Liver (tissue), 9 donors: ENCODE results near the gene ATOH7. TPM values are rescaled to one million over a fixed set of nuclear protein-coding genes. Genes with fewer than 3 reads are reported as not detected.

Source experiments
- DNase-seq: peaks from one replicate; pipeline ENCODE4 v3.0.0-alpha.2; 2017; ENCODE audit warnings: low spot score
- H3K27ac ChIP-seq, 2 donors: one replicate each; pipeline ENCODE4 v1.7.0; 2013; ENCODE audit warnings: inconsistent platforms in 2 of 2, low read length in 2 of 2, control low read depth in 1 of 2, low read depth in 1 of 2, mild to moderate bottlenecking in 1 of 2
- H3K27me3 ChIP-seq, 4 donors: one replicate each; pipeline versions ENCODE4 v1.6.1 to v1.7.0; 2013; ENCODE audit warnings: low read length in 3 of 4, inconsistent platforms in 1 of 4, mild to moderate bottlenecking in 1 of 4, moderate library complexity in 1 of 4; ENCODE audit not compliant: control insufficient read depth in 4 of 4, insufficient read depth in 4 of 4
- H3K36me3 ChIP-seq, 4 donors: one replicate each; pipeline versions ENCODE4 v1.6.1 to v1.7.0; 2013; ENCODE audit warnings: low read length in 3 of 4, mild to moderate bottlenecking in 3 of 4, low read depth in 1 of 4, moderate library complexity in 1 of 4; ENCODE audit not compliant: control insufficient read depth in 4 of 4, insufficient read depth in 3 of 4
- H3K4me1 ChIP-seq, 4 donors: one replicate each; pipeline versions ENCODE4 v1.6.1 to v1.7.0; 2013; ENCODE audit warnings: low read length in 3 of 4, mild to moderate bottlenecking in 3 of 4, moderate library complexity in 1 of 4; ENCODE audit not compliant: control insufficient read depth in 4 of 4, insufficient read depth in 4 of 4
- H3K4me3 ChIP-seq, 3 donors: one replicate each; pipeline versions ENCODE4 v1.6.1 to v1.7.0; 2013; ENCODE audit warnings: low read length in 3 of 3, control low read depth in 1 of 3, low read depth in 1 of 3, mild to moderate bottlenecking in 1 of 3
- H3K9ac ChIP-seq, 2 donors: one replicate each; pipeline ENCODE4 v1.7.0; 2013; ENCODE audit warnings: low read length in 2 of 2, mild to moderate bottlenecking in 2 of 2, moderate library complexity in 2 of 2, control low read depth in 1 of 2, low read depth in 1 of 2
- H3K9me3 ChIP-seq, 4 donors: one replicate each; pipeline versions ENCODE4 v1.6.1 to v1.7.0; 2013; ENCODE audit warnings: low read length in 3 of 4; ENCODE audit not compliant: control insufficient read depth in 4 of 4
- ATF3 ChIP-seq: IDR thresholded peaks from 2 replicates; pipeline ENCODE4 v1.6.1; 2016; ENCODE audit warnings: antibody characterized with exemption
- CTCF ChIP-seq: fragments of 150-350 bp; IDR thresholded peaks from 2 replicates; pipeline ENCODE4 v1.5.1; 2017; ENCODE audit warnings: improper control_type of control experiment, low read depth, low read length; ENCODE audit not compliant: missing input control
- EGR1 ChIP-seq, 2 donors: IDR thresholded peaks; 2 replicates each; pipeline ENCODE4 v1.6.1; 2016 to 2018; ENCODE audit warnings: antibody characterized with exemption in 2 of 2, low read depth in 2 of 2
- FOXA1 ChIP-seq: IDR thresholded peaks from 2 replicates; pipeline ENCODE4 v1.6.1; 2016; ENCODE audit warnings: antibody characterized with exemption
- FOXA2 ChIP-seq: IDR thresholded peaks from 2 replicates; pipeline ENCODE4 v1.6.1; 2016; ENCODE audit warnings: antibody characterized with exemption
- GABPA ChIP-seq, 2 donors: IDR thresholded peaks in 1 of 2; conservative IDR thresholded peaks in 1 of 2; 2 replicates each; pipeline ENCODE4 v1.6.1; 2016; ENCODE audit warnings: antibody characterized with exemption in 2 of 2, mild to moderate bottlenecking in 1 of 2, moderate library complexity in 1 of 2
- HNF4A ChIP-seq, 2 donors: conservative IDR thresholded peaks; 2 replicates each; pipeline ENCODE4 v1.6.1; 2016; ENCODE audit warnings: antibody characterized with exemption in 2 of 2, mild to moderate bottlenecking in 2 of 2
- HNF4G ChIP-seq: IDR thresholded peaks from 2 replicates; pipeline ENCODE4 v1.6.1; 2016; ENCODE audit warnings: antibody characterized with exemption
- JUND ChIP-seq, 2 donors: IDR thresholded peaks; 2 replicates each; pipeline ENCODE4 v1.6.1; 2016; ENCODE audit warnings: antibody characterized with exemption in 2 of 2
- MAX ChIP-seq: IDR thresholded peaks from 2 replicates; pipeline ENCODE4 v1.6.1; 2016; ENCODE audit warnings: antibody characterized with exemption
- NR2F2 ChIP-seq: IDR thresholded peaks from 2 replicates; pipeline ENCODE4 v1.6.1; 2016; ENCODE audit warnings: antibody characterized with exemption
- RAD21 ChIP-seq, 2 donors: IDR thresholded peaks; 2 replicates each; pipeline ENCODE4 v1.6.1; 2016; ENCODE audit warnings: antibody characterized with exemption in 2 of 2, mild to moderate bottlenecking in 2 of 2
- RXRA ChIP-seq, 2 donors: IDR thresholded peaks; 2 replicates each; pipeline ENCODE4 v1.6.1; 2017 to 2018; ENCODE audit warnings: antibody characterized with exemption in 2 of 2, mild to moderate bottlenecking in 1 of 2
- SP1 ChIP-seq: IDR thresholded peaks from 2 replicates; pipeline ENCODE4 v1.6.1; 2018; ENCODE audit warnings: antibody characterized with exemption, mild to moderate bottlenecking
- TAF1 ChIP-seq: conservative IDR thresholded peaks from 2 replicates; pipeline ENCODE4 v1.6.1; 2016; ENCODE audit warnings: antibody characterized with exemption, mild to moderate bottlenecking
- YY1 ChIP-seq: IDR thresholded peaks from 2 replicates; pipeline ENCODE4 v1.6.1; 2016; ENCODE audit warnings: antibody characterized with exemption, mild to moderate bottlenecking
- ZBTB33 ChIP-seq: IDR thresholded peaks from 2 replicates; pipeline ENCODE4 v1.6.1; 2016; ENCODE audit warnings: antibody characterized with exemption
- WGBS: extraction: QIAGEN DNeasy Blood & Tissue Kit; methylation state at CpG from one replicate; pipeline ENCODE4 v1.1.7; 2013; 5-methylcytosine and 5-hydroxymethylcytosine counted together
- polyA plus RNA-seq, 2 donors: library from polyadenylated mRNA; stranded (reverse) in 1 of 2; unstranded in 1 of 2; fragments of 200-250 nt in 1 of 2; fragments of >200 nt in 1 of 2; fragmentation: Nextera tagmentation in 1 of 2; extraction: Ambion mirVana in 1 of 2; gene quantifications; one replicate each; pipeline versions ENCODE4 v1.2.1 to v1.2.3, GENCODE V29; 2013 to 2015
- total RNA-seq, 2 donors: library from RNA; depleted of rRNA; stranded (reverse); fragments of >200 nt; gene quantifications; one replicate each; pipeline ENCODE4 v1.2.3, GENCODE V29; 2014
- donor health status: healthy.
- donor health status: healthy.
- donor health status: healthy.
- donor health status: healthy.
- donor health status: healthy.

The ATOH7 gene
- total and polyA plus RNA-seq, 4 donors = 0.14 to 0.33 TPM; not detected in 2

- Histone ChIP-seq H3K4me3 (no peak overlapping the region), H3K27ac (no peak overlapping the region), H3K9ac (no peak overlapping the region), H3K36me3 (no peaks in the 10 kb centered on the region), H3K9me3 (no peaks in the 10 kb centered on the region), H3K4me1 (no peaks in the 10 kb centered on the region), H3K27me3 (no peaks in the 10 kb centered on the region)
- 88% methylated on average over 3 of the region's 3 CpGs for WGBS
- TF ChIP-seq RAD21 (IDR thresholded peaks at IDR 0.05) (peak in 1 of 2 donors; percentile 19), SP1 (no peak), EGR1 (IDR thresholded peaks at IDR 0.05; ENCODE audit: low read depth in 2 of 2) (no peak)
- no peak for DNase-seq
These were observed 8.3 kb downstream of the ATOH7 start for GRCh38 chr10:68223535-68224165.

GRCh38 chr10:68222391-68222790 is 9.5 kb downstream of the ATOH7 start:
- H3K9me3 ChIP-seq = no peaks in the 10 kb centered on the region
- H3K36me3 ChIP-seq = no peaks in the 10 kb centered on the region
- no peak overlapping the region for H3K4me3 ChIP-seq
- H3K27me3 ChIP-seq = no peaks in the 10 kb centered on the region
- no peak overlapping the region for H3K9ac ChIP-seq
- TF ChIP-seq GABPA (IDR thresholded peaks at IDR 0.05 in 1 of 2, conservative IDR thresholded peaks at IDR 0.05 in 1 of 2) (no peak), HNF4A (conservative IDR thresholded peaks at IDR 0.05) (no peak), TAF1 (no peak), SP1 (no peak), FOXA2 (no peak), HNF4G (no peak), EGR1 (IDR thresholded peaks at IDR 0.05; ENCODE audit: low read depth in 2 of 2) (no peak), ATF3 (no peak), ZBTB33 (no peak), RAD21 (IDR thresholded peaks at IDR 0.05) (no peak), RXRA (IDR thresholded peaks at IDR 0.05) (no peak), FOXA1 (no peak), CTCF (no peak), MAX (no peak), YY1 (no peak), JUND (IDR thresholded peaks at IDR 0.05) (no peak), NR2F2 (no peak)
- no peaks in the 10 kb centered on the region for H3K4me1 ChIP-seq
- H3K27ac ChIP-seq = no peak overlapping the region
- DNase-seq = no peak
- WGBS = 89% methylated on average over 2 of the region's 2 CpGs
